Endodermal cell (in vitro differentiated cells): ENCODE data around the gene CAP2. TPM values are rescaled to one million over a fixed set of nuclear protein-coding genes. Genes with fewer than 3 reads are reported as not detected.

Experiments used
- DNase-seq: peaks from one replicate; pipeline ENCODE4 v3.0.0-alpha.2; 2017
- H3K27ac ChIP-seq: 2 replicates; pipeline ENCODE4 v1.5.1; 2013; ENCODE audit warnings: mild to moderate bottlenecking, low read depth, low read length, moderate library complexity
- H3K27me3 ChIP-seq: 2 replicates; pipeline ENCODE4 v1.6.1; 2013; ENCODE audit warnings: mild to moderate bottlenecking, low read length, moderate library complexity; ENCODE audit not compliant: insufficient read depth, control insufficient read depth, poor library complexity, severe bottlenecking
- H3K36me3 ChIP-seq: 2 replicates; pipeline ENCODE4 v1.7.0; 2013; ENCODE audit warnings: mild to moderate bottlenecking, low read length, moderate library complexity; ENCODE audit not compliant: control insufficient read depth, insufficient read depth
- H3K4me1 ChIP-seq: one replicate; pipeline ENCODE4 v1.7.0; 2013; ENCODE audit warnings: low read length; ENCODE audit not compliant: control insufficient read depth, insufficient read depth
- H3K4me3 ChIP-seq: 2 replicates; pipeline ENCODE4 v1.5.1; 2013; ENCODE audit warnings: mild to moderate bottlenecking, low read length, moderate library complexity
- H3K9ac ChIP-seq: 2 replicates; pipeline ENCODE4 v1.6.1; 2013; ENCODE audit warnings: mild to moderate bottlenecking, low read length, moderate library complexity; ENCODE audit not compliant: poor library complexity, severe bottlenecking; ENCODE audit errors: extremely low read depth
- H3K9me3 ChIP-seq: 2 replicates; pipeline ENCODE4 v1.6.1; 2013; ENCODE audit warnings: mild to moderate bottlenecking, low read length, moderate library complexity; ENCODE audit not compliant: control insufficient read depth
- H3K27ac Mint-ChIP-seq: 2 replicates; pipeline ENCODE4 v1.8.0; 2020; ENCODE audit warnings: mixed read lengths
- H3K27me3 Mint-ChIP-seq: 2 replicates; pipeline ENCODE4 v1.8.0; 2021; ENCODE audit warnings: mild to moderate bottlenecking, mixed read lengths; ENCODE audit not compliant: insufficient read depth
- H3K36me3 Mint-ChIP-seq: 2 replicates; pipeline ENCODE4 v1.8.0; 2020; ENCODE audit warnings: low read depth, mixed read lengths
- H3K4me1 Mint-ChIP-seq: 2 replicates; pipeline ENCODE4 v1.8.0; 2020; ENCODE audit warnings: mixed read lengths
- H3K4me3 Mint-ChIP-seq: 2 replicates; pipeline ENCODE4 v1.8.0; 2020; ENCODE audit warnings: mild to moderate bottlenecking, moderate library complexity, mixed read lengths
- H3K9me3 Mint-ChIP-seq: 2 replicates; pipeline ENCODE4 v1.8.0; 2020; ENCODE audit warnings: mild to moderate bottlenecking, mixed read lengths
- WGBS, 2 experiments: methylation state at CpG; one replicate each; pipeline versions ENCODE4 v1.1.5 to v1.1.7; 2013; ENCODE audit warnings: missing lambda C conversion rate in 2 of 2, mixed read lengths in 1 of 2; ENCODE audit not compliant: insufficient coverage in 1 of 2, insufficient read length in 1 of 2; 5-methylcytosine and 5-hydroxymethylcytosine counted together
- total RNA-seq, 2 donors: library from RNA; stranded (reverse); fragmentation: NEBNext Ultra II Directional in 1 of 2; extraction: Animal tissue kit (Norgen Biotek cat#: 25700) in 1 of 2; gene quantifications; 2 replicates in 1 of 2; 3 replicates in 1 of 2; pipeline ENCODE4 v1.2.1, GENCODE V29; 2021
- TF ChIP-seq, protein P1 (sequence below): fragments of 200-600 bp; sonication (generic); conservative IDR thresholded peaks from 2 replicates; pipeline ENCODE4 v1.5.0; 2021; ENCODE audit warnings: antibody characterized with exemption, mild to moderate bottlenecking

CAP2 gene
- total RNA-seq, 2 donors from 2014 or later, result 29.8 to 35.9 TPM

DNA sequence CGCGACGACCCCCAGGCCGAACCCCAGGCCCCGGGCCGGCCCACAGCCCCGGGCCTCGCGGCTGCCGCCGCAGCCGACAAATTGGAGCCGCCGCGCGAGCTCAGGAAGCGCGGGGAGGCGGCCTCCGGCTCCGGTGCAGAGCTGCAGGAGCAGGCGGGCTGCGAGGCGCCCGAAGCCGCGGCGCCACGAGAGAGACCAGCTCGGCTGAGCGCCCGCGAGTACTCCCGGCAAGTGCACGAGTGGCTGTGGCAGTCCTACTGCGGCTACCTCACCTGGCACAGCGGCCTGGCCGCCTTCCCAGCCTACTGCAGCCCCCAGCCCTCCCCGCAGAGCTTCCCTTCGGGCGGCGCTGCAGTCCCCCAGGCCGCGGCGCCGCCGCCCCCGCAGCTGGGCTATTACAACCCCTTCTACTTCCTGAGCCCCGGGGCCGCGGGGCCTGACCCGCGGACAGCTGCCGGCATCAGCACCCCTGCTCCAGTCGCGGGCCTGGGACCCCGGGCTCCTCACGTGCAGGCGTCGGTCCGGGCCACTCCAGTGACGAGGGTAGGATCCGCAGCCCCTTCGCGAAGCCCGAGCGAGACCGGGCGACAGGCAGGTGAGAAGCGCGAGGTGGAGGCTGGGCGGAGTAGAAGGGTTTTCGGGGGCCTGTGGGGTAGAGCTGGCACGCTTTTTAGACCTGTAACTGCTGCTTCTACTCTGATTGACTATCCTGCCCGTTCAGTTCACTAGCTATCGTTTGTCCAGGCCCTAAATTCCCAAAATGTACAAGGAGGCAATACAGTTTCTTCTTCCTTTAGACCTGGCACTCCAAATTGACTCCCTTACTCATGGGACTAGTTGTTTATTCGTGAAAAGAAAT, 207.4 kb downstream of the CAP2 start:
- 0 to 1% methylated on average over 6 to 77 of the region's 77 CpGs for WGBS, 2 experiments
- no peaks in the 10 kb centered on the region for H3K9me3 Mint-ChIP-seq
- H3K27me3 Mint-ChIP-seq, result no peaks in the 10 kb centered on the region
- H3K36me3 ChIP-seq, result peaks cover 29% of the 10 kb centered on the region
- H3K4me1 Mint-ChIP-seq, result peaks cover 9% of the 10 kb centered on the region
- no peaks in the 10 kb centered on the region for H3K9me3 ChIP-seq
- H3K4me1 ChIP-seq, result no peaks in the 10 kb centered on the region
- peak overlapping the region; percentile 68 for H3K4me3 Mint-ChIP-seq
- no peaks in the 10 kb centered on the region for H3K27me3 ChIP-seq
- peak; percentile 84 for DNase-seq
- TF ChIP-seq, protein P1, sequence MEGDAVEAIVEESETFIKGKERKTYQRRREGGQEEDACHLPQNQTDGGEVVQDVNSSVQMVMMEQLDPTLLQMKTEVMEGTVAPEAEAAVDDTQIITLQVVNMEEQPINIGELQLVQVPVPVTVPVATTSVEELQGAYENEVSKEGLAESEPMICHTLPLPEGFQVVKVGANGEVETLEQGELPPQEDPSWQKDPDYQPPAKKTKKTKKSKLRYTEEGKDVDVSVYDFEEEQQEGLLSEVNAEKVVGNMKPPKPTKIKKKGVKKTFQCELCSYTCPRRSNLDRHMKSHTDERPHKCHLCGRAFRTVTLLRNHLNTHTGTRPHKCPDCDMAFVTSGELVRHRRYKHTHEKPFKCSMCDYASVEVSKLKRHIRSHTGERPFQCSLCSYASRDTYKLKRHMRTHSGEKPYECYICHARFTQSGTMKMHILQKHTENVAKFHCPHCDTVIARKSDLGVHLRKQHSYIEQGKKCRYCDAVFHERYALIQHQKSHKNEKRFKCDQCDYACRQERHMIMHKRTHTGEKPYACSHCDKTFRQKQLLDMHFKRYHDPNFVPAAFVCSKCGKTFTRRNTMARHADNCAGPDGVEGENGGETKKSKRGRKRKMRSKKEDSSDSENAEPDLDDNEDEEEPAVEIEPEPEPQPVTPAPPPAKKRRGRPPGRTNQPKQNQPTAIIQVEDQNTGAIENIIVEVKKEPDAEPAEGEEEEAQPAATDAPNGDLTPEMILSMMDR, result no peak
- peak overlapping the region; percentile 62 for H3K27ac ChIP-seq
- H3K27ac Mint-ChIP-seq, result peak overlapping the region; percentile 80
- peaks cover 11% of the 10 kb centered on the region for H3K36me3 Mint-ChIP-seq
- H3K9ac ChIP-seq, result peak overlapping the region; percentile 81
- peak overlapping the region; percentile 96 for H3K4me3 ChIP-seq

DNA sequence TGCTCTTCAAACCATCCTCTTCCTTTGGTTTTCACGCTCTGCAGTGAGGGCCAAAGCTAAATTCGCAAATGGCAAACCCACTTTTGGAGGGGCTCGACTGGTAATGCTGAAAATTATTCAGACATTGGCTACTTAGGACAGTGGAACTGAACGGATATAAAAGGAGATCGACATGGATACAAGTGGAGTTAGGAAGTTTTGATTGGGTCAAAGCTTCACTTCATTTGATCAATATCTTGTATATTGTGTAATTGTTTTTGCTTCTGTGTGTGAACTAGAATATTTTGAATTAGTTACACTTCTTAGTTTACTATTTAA, 207.9 kb downstream of the CAP2 start:
- Mint-ChIP-seq H3K4me3 (peak overlapping the region; percentile 68), H3K9me3 (no peaks in the 10 kb centered on the region), H3K36me3 (peaks cover 16% of the 10 kb centered on the region), H3K27me3 (no peaks in the 10 kb centered on the region), H3K4me1 (peaks cover 9% of the 10 kb centered on the region), H3K27ac (no peak overlapping the region)
- H3K9ac ChIP-seq, result peak overlapping the region; percentile 81
- no peaks in the 10 kb centered on the region for H3K4me1 ChIP-seq
- H3K27ac ChIP-seq, result no peak overlapping the region
- TF ChIP-seq, protein P1, result no peak
- 37 to 55% methylated on average over 5 of the region's 5 CpGs for WGBS, 2 experiments
- no peak for DNase-seq
- no peaks in the 10 kb centered on the region for H3K27me3 ChIP-seq
- H3K36me3 ChIP-seq, result peaks cover 32% of the 10 kb centered on the region
- H3K9me3 ChIP-seq, result no peaks in the 10 kb centered on the region
- H3K4me3 ChIP-seq, result peak overlapping the region; percentile 96

DNA sequence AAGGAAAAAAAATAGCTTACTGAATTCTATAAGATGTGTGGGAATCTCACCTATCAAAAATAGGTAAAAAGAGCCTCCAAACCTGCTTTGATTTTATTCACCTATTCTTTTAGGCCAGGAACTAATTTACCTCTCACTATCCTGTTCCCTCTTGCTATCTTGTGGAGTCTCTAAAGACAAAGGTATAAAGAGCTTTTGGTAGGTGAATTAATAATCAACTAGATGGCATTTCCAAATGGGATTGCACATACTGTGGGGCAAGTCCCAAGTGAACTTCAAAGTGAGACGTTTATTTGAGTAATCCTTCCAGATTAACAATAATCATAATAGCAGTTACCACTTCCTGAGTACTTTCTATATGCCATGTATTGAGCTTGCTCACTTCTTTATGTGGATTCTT, 209.5 kb downstream of the CAP2 start:
- Histone ChIP-seq H3K27ac (no peak overlapping the region), H3K9ac (no peak overlapping the region), H3K4me3 (peak overlapping the region; percentile 96), H3K9me3 (no peaks in the 10 kb centered on the region), H3K27me3 (no peaks in the 10 kb centered on the region), H3K36me3 (peaks cover 42% of the 10 kb centered on the region), H3K4me1 (no peaks in the 10 kb centered on the region)
- Mint-ChIP-seq H3K27me3 (no peaks in the 10 kb centered on the region), H3K4me3 (no peak overlapping the region), H3K27ac (no peak overlapping the region), H3K9me3 (no peaks in the 10 kb centered on the region), H3K36me3 (peaks cover 21% of the 10 kb centered on the region), H3K4me1 (peaks cover 9% of the 10 kb centered on the region)
- WGBS, 2 experiments, result 89 to 100% methylated on average over 1 of the region's 1 CpG
- DNase-seq, result no peak
- TF ChIP-seq, protein P1, result no peak
